Glutamatergic neuron (in vitro differentiated cells): Measurements from ENCODE around the gene UGT3A1. TPM values are rescaled to one million over a fixed set of nuclear protein-coding genes. Genes with fewer than 3 reads are reported as not detected.
"Not testable (repeated sequence)": the region's sequence is repeated elsewhere in the genome, so short reads cannot be mapped to it uniquely, and the experiment has no call there.

Experiments
- DNase-seq: peaks from one replicate; pipeline ENCODE4 v3.0.0; 2022
- H3K27ac Mint-ChIP-seq: one replicate; pipeline ENCODE4 v1.8.0; 2020; ENCODE audit warnings: mild to moderate bottlenecking, mixed read lengths, inconsistent platforms; ENCODE audit not compliant: unreplicated experiment
- H3K27me3 Mint-ChIP-seq: one replicate; pipeline ENCODE4 v1.8.0; 2020; ENCODE audit warnings: mild to moderate bottlenecking, moderate library complexity, mixed read lengths, inconsistent platforms; ENCODE audit not compliant: unreplicated experiment
- H3K36me3 Mint-ChIP-seq: one replicate; pipeline ENCODE4 v1.8.0; 2020; ENCODE audit warnings: mild to moderate bottlenecking, mixed read lengths, inconsistent platforms; ENCODE audit not compliant: unreplicated experiment
- H3K4me1 Mint-ChIP-seq: one replicate; pipeline ENCODE4 v1.8.0; 2020; ENCODE audit warnings: mild to moderate bottlenecking, low read depth, mixed read lengths, inconsistent platforms; ENCODE audit not compliant: unreplicated experiment
- H3K4me3 Mint-ChIP-seq: one replicate; pipeline ENCODE4 v1.8.0; 2020; ENCODE audit warnings: mild to moderate bottlenecking, mixed read lengths, inconsistent platforms; ENCODE audit not compliant: unreplicated experiment
- H3K9me3 Mint-ChIP-seq: one replicate; pipeline ENCODE4 v1.8.0; 2020; ENCODE audit warnings: mild to moderate bottlenecking, moderate library complexity, mixed read lengths, inconsistent platforms; ENCODE audit not compliant: unreplicated experiment
- CTCF ChIP-seq: fragments of 200-600 bp; sonication (generic); IDR thresholded peaks from one replicate; pipeline ENCODE4 v1.5.0; 2021; ENCODE audit not compliant: partially characterized antibody, unreplicated experiment
- total RNA-seq: library from RNA; stranded (reverse); fragmentation: NEBNext Ultra II Directional; extraction: Animal tissue kit (Norgen Biotek cat#: 25700); gene quantifications from one replicate; pipeline ENCODE4 v1.2.1, GENCODE V29; 2021; ENCODE audit not compliant: unreplicated experiment

The UGT3A1 gene
- total RNA-seq, 1 donor from 2014 or later, result not detected

GRCh38 chr5:36031223-36031622 lies 40.0 kb upstream of the UGT3A1 start:
- H3K36me3 Mint-ChIP-seq, result no peaks in the 10 kb centered on the region
- peaks cover 2% of the 10 kb centered on the region for H3K9me3 Mint-ChIP-seq
- no peaks in the 10 kb centered on the region for H3K4me1 Mint-ChIP-seq
- TF ChIP-seq CTCF, result no peak
- no peak for DNase-seq
- no peaks in the 10 kb centered on the region for H3K27me3 Mint-ChIP-seq
- no peak overlapping the region for H3K27ac Mint-ChIP-seq
- H3K4me3 Mint-ChIP-seq, result no peak overlapping the region

- no peak overlapping the region for H3K27ac Mint-ChIP-seq
- H3K9me3 Mint-ChIP-seq, result no peaks in the 10 kb centered on the region
Observed at GRCh38 chr5:36029914-36030313, 38.7 kb upstream of the UGT3A1 start.

GRCh38 chr5:36028816-36029465 lies 37.8 kb upstream of the UGT3A1 start:
- H3K9me3 Mint-ChIP-seq, result no peaks in the 10 kb centered on the region
- no peak for TF ChIP-seq CTCF

More at GRCh38 chr5:36029914-36030313, 38.7 kb upstream of the UGT3A1 start:
- no peak for DNase-seq
- Mint-ChIP-seq H3K4me3 (no peak overlapping the region), H3K4me1 (no peaks in the 10 kb centered on the region), H3K27me3 (no peaks in the 10 kb centered on the region), H3K36me3 (no peaks in the 10 kb centered on the region)
- no peak for TF ChIP-seq CTCF

GRCh38 chr5:36027711-36028110 lies 36.5 kb upstream of the UGT3A1 start:
- H3K4me1 Mint-ChIP-seq, result no peaks in the 10 kb centered on the region
- TF ChIP-seq CTCF, result no peak
- H3K36me3 Mint-ChIP-seq, result no peaks in the 10 kb centered on the region
- no peak overlapping the region for H3K27ac Mint-ChIP-seq
- no peaks in the 10 kb centered on the region for H3K27me3 Mint-ChIP-seq
- no peaks in the 10 kb centered on the region for H3K9me3 Mint-ChIP-seq
- no peak for DNase-seq
- H3K4me3 Mint-ChIP-seq, result no peak overlapping the region

More at GRCh38 chr5:36028816-36029465, 37.8 kb upstream of the UGT3A1 start:
- Mint-ChIP-seq H3K27ac (no peak overlapping the region), H3K36me3 (no peaks in the 10 kb centered on the region), H3K27me3 (no peaks in the 10 kb centered on the region), H3K4me3 (no peak overlapping the region), H3K4me1 (no peaks in the 10 kb centered on the region)
- no peak for DNase-seq

- DNase-seq, result no peak
- Mint-ChIP-seq H3K27me3 (no peaks in the 10 kb centered on the region), H3K4me3 (no peak overlapping the region), H3K4me1 (no peaks in the 10 kb centered on the region), H3K9me3 (no peaks in the 10 kb centered on the region), H3K27ac (no peak overlapping the region), H3K36me3 (no peaks in the 10 kb centered on the region)
- no peak for TF ChIP-seq CTCF
Observed at GRCh38 chr5:36026706-36027465, 35.7 kb upstream of the UGT3A1 start.

- DNase-seq, H3K27ac Mint-ChIP-seq, H3K36me3 Mint-ChIP-seq, H3K27me3 Mint-ChIP-seq, H3K4me3 Mint-ChIP-seq, H3K9me3 Mint-ChIP-seq, H3K4me1 Mint-ChIP-seq: not testable (repeated sequence)
Observed at GRCh38 chr5:36022246-36022645, 31.1 kb upstream of the UGT3A1 start.

- H3K27ac Mint-ChIP-seq, H3K4me1 Mint-ChIP-seq, DNase-seq, H3K9me3 Mint-ChIP-seq, H3K36me3 Mint-ChIP-seq, H3K4me3 Mint-ChIP-seq, H3K27me3 Mint-ChIP-seq: not testable (repeated sequence)
Observed at GRCh38 chr5:36019584-36019983, 28.4 kb upstream of the UGT3A1 start.
